ENCODE results near the gene SHC4. TPM values are rescaled to one million over a fixed set of nuclear protein-coding genes. Genes with fewer than 3 reads are reported as not detected.

SHC4 gene
- total and polyA plus RNA-seq, 7 donors: 0.10 to 1.0 (median 0.25) TPM; not detected in 1

DNA sequence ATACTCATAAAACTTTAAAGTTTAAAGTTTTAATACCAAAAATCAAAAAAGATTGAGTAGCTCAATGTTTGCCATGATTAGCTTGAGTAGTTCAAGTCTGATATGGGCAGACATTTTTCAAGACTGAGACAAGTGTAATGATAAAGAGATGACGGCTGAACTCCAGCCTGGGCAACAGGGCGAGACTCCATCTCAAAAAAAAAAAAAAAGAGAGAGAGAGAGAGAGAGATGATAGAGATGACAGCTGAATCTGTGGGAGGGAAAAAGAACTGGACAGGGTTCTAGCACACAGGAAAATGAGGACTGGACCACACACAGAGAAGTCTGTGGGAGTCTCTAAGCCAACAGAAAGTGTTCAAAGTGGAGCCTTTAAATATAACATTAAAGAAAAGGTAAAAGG is 178.0 kb downstream of the SHC4 start:
- DNase-seq (no peak), ATAC-seq (no peak)
- WGBS, 3 donors: 46 to 66% (median 64%) methylated on average over 2 of the region's 2 CpGs
- Histone ChIP-seq H3K4me3 (no peak overlapping the region), H3K9me3 (no peaks in the 10 kb centered on the region), H3K27ac (no peak overlapping the region), H3K27me3 (ENCODE audit: insufficient read depth in 3 of 3, low read length in 2 of 3) (no peaks in the 10 kb centered on the region), H3K4me1 (no peaks in the 10 kb centered on the region), H3K36me3 (ENCODE audit: insufficient read depth in 1 of 2, low read depth in 1 of 2) (peaks cover 3 to 22% of the 10 kb centered on the region in 2 donors)
- TF ChIP-seq, protein P1, sequence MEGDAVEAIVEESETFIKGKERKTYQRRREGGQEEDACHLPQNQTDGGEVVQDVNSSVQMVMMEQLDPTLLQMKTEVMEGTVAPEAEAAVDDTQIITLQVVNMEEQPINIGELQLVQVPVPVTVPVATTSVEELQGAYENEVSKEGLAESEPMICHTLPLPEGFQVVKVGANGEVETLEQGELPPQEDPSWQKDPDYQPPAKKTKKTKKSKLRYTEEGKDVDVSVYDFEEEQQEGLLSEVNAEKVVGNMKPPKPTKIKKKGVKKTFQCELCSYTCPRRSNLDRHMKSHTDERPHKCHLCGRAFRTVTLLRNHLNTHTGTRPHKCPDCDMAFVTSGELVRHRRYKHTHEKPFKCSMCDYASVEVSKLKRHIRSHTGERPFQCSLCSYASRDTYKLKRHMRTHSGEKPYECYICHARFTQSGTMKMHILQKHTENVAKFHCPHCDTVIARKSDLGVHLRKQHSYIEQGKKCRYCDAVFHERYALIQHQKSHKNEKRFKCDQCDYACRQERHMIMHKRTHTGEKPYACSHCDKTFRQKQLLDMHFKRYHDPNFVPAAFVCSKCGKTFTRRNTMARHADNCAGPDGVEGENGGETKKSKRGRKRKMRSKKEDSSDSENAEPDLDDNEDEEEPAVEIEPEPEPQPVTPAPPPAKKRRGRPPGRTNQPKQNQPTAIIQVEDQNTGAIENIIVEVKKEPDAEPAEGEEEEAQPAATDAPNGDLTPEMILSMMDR (IDR thresholded peaks at IDR 0.05): no peak
- intact Hi-C loops (cut with DNase I): loop anchor here in 1 of 2 donors (10.0 kb wide), 1 partner anchor 411 kb away; no protein-coding TSS in a partner anchor

DNA sequence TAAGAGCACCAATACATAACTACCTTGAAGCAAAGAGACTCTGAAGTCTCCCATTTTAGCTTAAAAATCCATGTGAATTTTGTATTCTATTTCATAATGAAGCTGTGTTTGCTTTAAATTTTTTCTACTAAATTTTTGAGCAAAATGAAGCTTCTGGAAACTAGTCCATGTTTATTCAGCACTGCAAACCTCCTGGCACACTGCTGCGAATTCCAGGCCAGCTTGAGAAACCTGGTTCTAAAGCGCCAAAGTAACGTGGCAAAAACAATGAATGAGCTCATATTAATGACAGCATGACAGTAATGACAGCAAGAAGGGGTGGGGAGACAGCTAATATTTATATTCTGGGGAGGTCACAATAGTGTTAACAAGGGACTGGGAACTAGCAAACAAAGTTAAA is 178.5 kb downstream of the SHC4 start:
- ATAC-seq: no peak
- no peaks in the 10 kb centered on the region for H3K4me1 ChIP-seq
- H3K27me3 ChIP-seq (ENCODE audit: insufficient read depth in 3 of 3, low read length in 2 of 3): no peaks in the 10 kb centered on the region
- peaks cover 3 to 27% of the 10 kb centered on the region in 2 donors for H3K36me3 ChIP-seq (ENCODE audit: insufficient read depth in 1 of 2, low read depth in 1 of 2)
- H3K4me3 ChIP-seq: no peak overlapping the region
- peak; percentile 37 to 65 for DNase-seq
- no peaks in the 10 kb centered on the region for H3K9me3 ChIP-seq
- TF ChIP-seq, protein P1 (IDR thresholded peaks at IDR 0.05): no peak
- H3K27ac ChIP-seq: no peak overlapping the region
- intact Hi-C loops (cut with DNase I): loop anchor here in 1 of 2 donors (10.0 kb wide), 1 partner anchor 410 kb away; no protein-coding TSS in a partner anchor
- 18 to 45% (median 39%) methylated on average over 3 of the region's 3 CpGs for WGBS, 3 donors

DNA sequence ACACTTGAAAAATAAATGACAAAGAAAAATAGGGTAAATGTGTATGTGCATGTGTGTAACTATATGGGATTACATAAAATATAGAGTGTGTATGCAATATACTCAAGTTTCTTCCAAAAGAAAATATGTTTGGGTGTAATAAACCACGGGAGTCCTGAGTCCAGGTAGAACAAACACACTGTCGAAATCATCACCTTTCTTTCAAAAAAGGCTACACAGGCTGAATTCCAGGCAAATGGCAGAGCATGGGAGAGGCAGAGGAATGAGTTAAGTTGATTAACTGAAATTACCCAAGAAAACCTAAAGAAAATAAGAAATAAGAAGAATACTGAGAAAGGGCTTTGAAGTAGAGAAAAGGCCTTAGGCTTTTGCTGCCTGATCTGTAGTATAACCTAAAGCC is 179.0 kb downstream of the SHC4 start:
- no peak for ATAC-seq

DNA sequence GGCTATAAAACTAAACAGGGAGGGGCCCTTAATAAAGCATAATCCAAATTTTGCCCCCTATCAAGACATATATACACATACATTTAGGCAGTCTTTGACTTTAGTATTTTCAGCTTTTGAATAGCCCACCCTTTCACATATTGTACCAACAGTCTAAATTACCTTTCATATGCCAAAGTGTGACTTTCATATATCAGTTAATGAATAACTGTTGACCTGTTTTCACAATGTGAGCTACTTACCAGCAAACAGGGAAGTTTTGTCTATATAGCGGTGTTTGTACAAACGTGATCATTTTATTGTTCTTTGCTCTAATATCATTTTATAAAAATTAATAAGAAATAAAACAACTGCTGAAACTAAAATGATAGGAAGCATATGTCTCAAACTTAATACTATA is 180.8 kb downstream of the SHC4 start:
- H3K4me3 ChIP-seq: no peak overlapping the region
- DNase-seq (no peak), ATAC-seq (no peak)
- H3K27me3 ChIP-seq (ENCODE audit: insufficient read depth in 3 of 3, low read length in 2 of 3): no peaks in the 10 kb centered on the region
- WGBS, 3 donors: 66 to 93% (median 92%) methylated on average over 2 of the region's 2 CpGs
- H3K36me3 ChIP-seq (ENCODE audit: insufficient read depth in 1 of 2, low read depth in 1 of 2): peaks cover 3 to 19% of the 10 kb centered on the region in 2 donors
- intact Hi-C loops (cut with DNase I): loop anchor here in 1 of 2 donors (10.0 kb wide), 1 partner anchor 408 kb away; no protein-coding TSS in a partner anchor
- TF ChIP-seq, protein P1 (IDR thresholded peaks at IDR 0.05): no peak
- H3K9me3 ChIP-seq: no peaks in the 10 kb centered on the region
- H3K4me1 ChIP-seq: no peaks in the 10 kb centered on the region
- H3K27ac ChIP-seq: no peak overlapping the region

More for the DNA sequence above, 179.0 kb downstream of the SHC4 start:
- no peaks in the 10 kb centered on the region for H3K27me3 ChIP-seq (ENCODE audit: insufficient read depth in 3 of 3, low read length in 2 of 3)
- TF ChIP-seq, protein P1 (IDR thresholded peaks at IDR 0.05): no peak
- no peak overlapping the region for H3K27ac ChIP-seq
- H3K9me3 ChIP-seq: no peaks in the 10 kb centered on the region
- peaks cover 3 to 27% of the 10 kb centered on the region in 2 donors for H3K36me3 ChIP-seq (ENCODE audit: insufficient read depth in 1 of 2, low read depth in 1 of 2)
- H3K4me1 ChIP-seq: no peaks in the 10 kb centered on the region
- 85 to 86% (median 86%) methylated on average over 2 of the region's 2 CpGs for WGBS, 3 donors
- H3K4me3 ChIP-seq: no peak overlapping the region
- DNase-seq: no peak
- intact Hi-C loops (cut with DNase I): loop anchor here in 1 of 2 donors (10.0 kb wide), 1 partner anchor 410 kb away; no protein-coding TSS in a partner anchor

All from psoas muscle (tissue), 8 donors.